B cell (primary cell): ENCODE measurements around the gene LIMK2. TPM values are rescaled to one million over a fixed set of nuclear protein-coding genes. Genes with fewer than 3 reads are reported as not detected.

Experiments
- ATAC-seq: fragments of 200-7000 bp; cut with Tn5 transposase; one replicate; pipeline ENCODE4 v1.10.0; 2021; ENCODE audit warnings: low read depth, mild to moderate bottlenecking, moderate number of reproducible peaks, moderate library complexity
- CTCF ChIA-PET: fragments of 350-600 bp; sonication (Branson Sonifier 250); formaldehyde crosslinking; loops from one replicate; lab custom pipeline; 2021; ENCODE audit warnings: antibody characterized with exemption, inconsistent platforms; lab: Charles Lee
- POLR2A ChIA-PET: fragments of 350-600 bp; sonication (Branson Sonifier 250); formaldehyde crosslinking; loops from one replicate; lab custom pipeline; 2021; ENCODE audit warnings: antibody characterized with exemption; lab: Charles Lee
- DNase-seq: peaks from one replicate; pipeline ENCODE4 v3.0.0; 2013
- H2AFZ ChIP-seq: 2 replicates; pipeline ENCODE4 v1.6.1; 2012; ENCODE audit warnings: mild to moderate bottlenecking, low read depth, low read length; ENCODE audit not compliant: insufficient read depth, poor library complexity, severe bottlenecking
- H3K27ac ChIP-seq, 2 donors: 1 replicate in 1 of 2; 2 replicates in 1 of 2; pipeline ENCODE4 v1.5.1; 2012 to 2013; ENCODE audit warnings: low read length in 2 of 2, mild to moderate bottlenecking in 2 of 2, moderate library complexity in 1 of 2
- H3K27me3 ChIP-seq, 4 experiments: fragments of 200-600 bp in 1 of 4; sonication (generic) in 1 of 4; replicated peaks in 1 of 4; 1 replicate in 2 of 4; 2 replicates in 2 of 4; pipeline versions ENCODE4 v1.6.1 to v1.7.0; 2013 to 2016; ENCODE audit warnings: low read length in 3 of 4, mild to moderate bottlenecking in 2 of 4, mixed read lengths in 1 of 4, moderate library complexity in 1 of 4; ENCODE audit not compliant: insufficient read depth in 4 of 4, control insufficient read depth in 3 of 4; ENCODE audit errors: control extremely low read depth in 1 of 4
- H3K36me3 ChIP-seq, 2 experiments: replicated peaks in 1 of 2; 1 replicate in 1 of 2; 2 replicates in 1 of 2; pipeline versions ENCODE4 v1.6.1 to v1.7.1; 2013; ENCODE audit warnings: low read length in 1 of 2; ENCODE audit not compliant: insufficient read depth in 2 of 2, control insufficient read depth in 1 of 2; ENCODE audit errors: control extremely low read depth in 1 of 2, extremely low read depth in 1 of 2
- H3K4me1 ChIP-seq, 2 donors: fragments of 200-600 bp in 1 of 2; sonication (generic) in 1 of 2; 1 replicate in 1 of 2; 2 replicates in 1 of 2; pipeline versions ENCODE4 v1.5.1 to v1.6.1; 2013 to 2017; ENCODE audit warnings: low read length in 2 of 2; ENCODE audit not compliant: control insufficient read depth in 2 of 2, insufficient read depth in 2 of 2
- H3K4me2 ChIP-seq: replicated peaks from 2 replicates; pipeline ENCODE3; 2012; ENCODE audit warnings: mild to moderate bottlenecking, low read depth, low read length; ENCODE audit not compliant: poor library complexity, severe bottlenecking
- H3K4me3 ChIP-seq, 5 experiments: fragments of 200-600 bp in 1 of 5; sonication (generic) in 1 of 5; 1 replicate in 3 of 5; 2 replicates in 2 of 5; pipeline versions ENCODE4 v1.5.1 to v1.7.0; 2011 to 2016; ENCODE audit warnings: low read length in 4 of 5, mild to moderate bottlenecking in 4 of 5, low read depth in 2 of 5, control low read depth in 1 of 5, moderate library complexity in 1 of 5; ENCODE audit not compliant: insufficient read depth in 1 of 5; ENCODE audit errors: control extremely low read depth in 1 of 5, extremely low read depth in 1 of 5
- H3K79me2 ChIP-seq: fragments of 200-600 bp; sonication (generic); one replicate; pipeline ENCODE4 v1.6.0; 2016; ENCODE audit warnings: low read length; ENCODE audit not compliant: control insufficient read depth, insufficient read depth
- H3K9ac ChIP-seq: fragments of 200-600 bp; sonication (generic); 2 replicates; pipeline ENCODE4 v1.6.1; 2017; ENCODE audit warnings: mild to moderate bottlenecking, low read length, moderate library complexity
- H3K9me3 ChIP-seq, 3 donors: one replicate each; pipeline versions ENCODE4 v1.6.1 to v1.7.1; 2013; ENCODE audit warnings: low read length in 2 of 3; ENCODE audit not compliant: control insufficient read depth in 2 of 3, insufficient read depth in 1 of 3; ENCODE audit errors: control extremely low read depth in 1 of 3
- H4K20me1 ChIP-seq: 2 replicates; pipeline ENCODE4 v1.6.0; 2012; ENCODE audit warnings: mild to moderate bottlenecking, low read length; ENCODE audit not compliant: insufficient read depth, control insufficient read depth, poor library complexity, severe bottlenecking
- H3K27ac Mint-ChIP-seq: one replicate; pipeline ENCODE4 v1.8.0; 2021; ENCODE audit warnings: mixed read lengths
- H3K27me3 Mint-ChIP-seq: one replicate; pipeline ENCODE4 v1.8.0; 2021; ENCODE audit warnings: mixed read lengths
- H3K4me1 Mint-ChIP-seq: one replicate; pipeline ENCODE4 v1.8.0; 2021; ENCODE audit warnings: mixed read lengths
- H3K4me3 Mint-ChIP-seq: one replicate; pipeline ENCODE4 v1.8.0; 2021; ENCODE audit warnings: mixed read lengths
- H3K9me3 Mint-ChIP-seq: one replicate; pipeline ENCODE4 v1.8.0; 2022; ENCODE audit warnings: mixed read lengths; ENCODE audit not compliant: insufficient read depth
- CTCF ChIP-seq: fragments of 200-600 bp; IDR thresholded peaks from one replicate; pipeline ENCODE4 v1.8.0; 2022; ENCODE audit warnings: antibody characterized with exemption, mild to moderate bottlenecking
- EZH2 ChIP-seq: IDR thresholded peaks from 2 replicates; pipeline ENCODE4 v1.6.1; 2012; ENCODE audit warnings: borderline replicate concordance, low read depth, mild to moderate bottlenecking, moderate library complexity, low read length; ENCODE audit not compliant: insufficient read depth, poor library complexity, severe bottlenecking
- WGBS: methylation state at CpG from one replicate; pipeline ENCODE4 v1.1.5; 2013; ENCODE audit warnings: missing lambda C conversion rate; ENCODE audit not compliant: insufficient coverage; 5-methylcytosine and 5-hydroxymethylcytosine counted together
- intact Hi-C: fragments of 100-400 bp; cut with micrococcal nuclease; formaldehyde crosslinking; loops from one replicate; pipeline ENCODE4 v1.10.0; 2022
- polyA plus RNA-seq: library from polyadenylated mRNA; depleted of rRNA; stranded (reverse); fragments of >200 nt; gene quantifications from 2 replicates; pipeline ENCODE4 v1.2.3, GENCODE V29; 2012
- total RNA-seq, 2 donors: library from RNA; stranded (reverse); fragments of 120-200 nt in 1 of 2; gene quantifications; 1 replicate in 1 of 2; 2 replicates in 1 of 2; pipeline versions ENCODE4 v1.2.3 to v1.2.4, GENCODE V29; 2013 to 2022

The LIMK2 gene
- total and polyA plus RNA-seq, 2 donors (not counting 1 experiment from before 2014, with no cell fraction given) = 6.8 to 20.2 TPM

DNA sequence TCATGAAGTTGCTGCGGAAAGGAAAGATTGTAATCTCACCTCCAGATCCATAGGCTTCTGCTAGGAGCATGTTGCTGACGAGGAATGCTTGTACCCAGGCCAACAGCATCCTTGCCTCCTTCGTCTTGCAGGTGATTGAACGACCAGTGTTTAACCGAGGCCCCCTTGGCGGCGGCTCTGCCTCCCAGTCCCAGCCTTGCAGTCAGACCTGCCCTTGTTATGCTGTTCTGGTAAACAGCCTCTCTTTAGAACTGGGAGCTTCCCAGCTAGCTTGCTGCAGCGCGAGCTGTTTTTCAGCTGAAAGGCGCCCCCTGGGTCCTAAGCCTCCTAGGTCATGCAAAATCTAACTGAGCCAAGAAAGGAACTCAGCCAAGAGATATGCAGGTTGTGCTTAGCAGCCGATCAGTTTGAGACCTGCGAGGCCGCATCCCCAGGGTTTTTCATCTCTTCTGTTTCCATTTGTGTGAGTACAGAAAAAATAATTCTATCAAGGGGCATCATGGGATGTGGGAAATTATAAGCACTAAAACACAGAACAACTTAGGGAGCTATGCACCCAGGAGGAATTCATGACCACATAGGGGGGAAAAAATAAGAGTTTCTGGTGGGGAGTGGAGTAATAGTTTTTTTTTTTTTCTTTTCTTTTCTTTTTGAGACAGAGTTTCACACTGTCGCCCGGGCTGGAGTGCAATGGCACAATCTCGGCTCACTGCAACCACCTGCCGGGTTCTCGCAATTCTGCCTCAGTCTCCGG, 80.3 kb downstream of the LIMK2 start, which contains the start of gene PIK3IP1:
TSS of gene PIK3IP1 (minus strand) at position 253 of the 754 bp plus-strand sequence. CDS start at position 109, 144 bp downstream.
- DNase-seq (peak; percentile 88), ATAC-seq (peak; percentile 29)
- peak within 1 kb of the TSS; percentile 72 to 99 (median 95) for H3K4me3 ChIP-seq
- H3K36me3 ChIP-seq = peaks cover 3 to 21% of the 10 kb centered on the region in 2 experiments
- H2AFZ ChIP-seq = no peak within 1 kb of the TSS
- WGBS = 1% methylated on average over 10 of the region's 19 CpGs
- Mint-ChIP-seq H3K27me3 (no peaks in the 10 kb centered on the region), H3K4me3 (peak within 1 kb of the TSS; percentile 97), H3K9me3 (no peaks in the 10 kb centered on the region), H3K27ac (peak within 1 kb of the TSS; percentile 100), H3K4me1 (peaks cover 66% of the 10 kb centered on the region)
- no peaks in the 10 kb centered on the region for H3K27me3 ChIP-seq
- TF ChIP-seq EZH2 (no peak), CTCF (peak; percentile 66)
- H3K9ac ChIP-seq = peak within 1 kb of the TSS; percentile 99
- no peaks in the 10 kb centered on the region for H3K9me3 ChIP-seq
- peaks cover 53 to 60% of the 10 kb centered on the region in 2 donors for H3K4me1 ChIP-seq
- H4K20me1 ChIP-seq = no peaks in the 10 kb centered on the region
- peaks cover 60% of the 10 kb centered on the region for H3K79me2 ChIP-seq
- H3K4me2 ChIP-seq = peak within 1 kb of the TSS; percentile 97
- CTCF ChIA-PET = interaction anchor here (0.7 to 18.7 kb wide), 11 partner anchors 13 to 81 kb away, joined by 3 to 208 read pairs (median 4); partner anchors contain the start of genes LIMK2 and PATZ1
- intact Hi-C loops = loop anchor here (1.0 to 5.0 kb wide), 10 partner anchors 16 to 870 kb away; partner anchors contain the start of genes DEPDC5, DRG1, PES1 and PRR14L
- POLR2A ChIA-PET = interaction anchor here (0.6 to 2.3 kb wide), 13 partner anchors 10 to 452 kb away, joined by 3 to 12 read pairs (median 3); partner anchors contain the start of genes MORC2, PATZ1, RNF185 and TUG1
- peak within 1 kb of the TSS; percentile 99 to 100 for H3K27ac ChIP-seq

DNA sequence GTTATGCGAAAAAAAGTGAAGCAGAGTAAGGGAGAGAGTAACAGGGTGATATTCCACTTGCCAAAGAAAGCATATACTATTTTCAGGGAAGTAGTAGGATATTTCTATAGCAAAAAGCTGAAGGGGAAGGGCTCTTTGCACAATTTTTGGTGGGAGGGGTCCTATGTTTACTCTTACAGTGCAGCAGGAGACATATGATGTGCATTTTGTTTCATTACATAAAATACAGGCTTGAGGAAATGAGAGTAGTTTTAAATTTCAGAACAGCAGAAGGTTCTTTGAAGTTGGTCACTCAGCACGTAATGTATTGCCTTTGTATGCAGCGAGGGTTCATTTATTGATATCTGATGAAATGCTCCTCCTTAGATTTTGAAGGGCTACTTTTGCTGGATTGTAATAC, 83.3 kb downstream of the LIMK2 start:
- Histone ChIP-seq H4K20me1 (no peaks in the 10 kb centered on the region), H3K4me1 (peaks cover 26 to 30% of the 10 kb centered on the region in 2 donors), H3K36me3 (no peaks in the 10 kb centered on the region), H3K9me3 (no peaks in the 10 kb centered on the region), H2AFZ (no peak overlapping the region), H3K4me2 (peak overlapping the region; percentile 5), H3K9ac (no peak overlapping the region), H3K4me3 (no peak overlapping the region), H3K79me2 (peaks cover 36% of the 10 kb centered on the region), H3K27ac (no peak overlapping the region), H3K27me3 (no peaks in the 10 kb centered on the region)
- Mint-ChIP-seq H3K9me3 (no peaks in the 10 kb centered on the region), H3K4me1 (peaks cover 38% of the 10 kb centered on the region), H3K4me3 (no peak overlapping the region), H3K27ac (no peak overlapping the region), H3K27me3 (no peaks in the 10 kb centered on the region)
- DNase-seq = no peak
- ChIA-PET POLR2A (interaction anchor here (0.6 kb wide), 1 partner anchor 660 kb away, joined by 3 read pairs; no protein-coding TSS in a partner anchor), CTCF (interaction anchor here (2.7 to 18.7 kb wide), 2 partner anchors 18 to 22 kb away, joined by 9 to 208 read pairs; no protein-coding TSS in a partner anchor)
- ATAC-seq = no peak
- 0% methylated on average over 1 of the region's 3 CpGs for WGBS
- intact Hi-C loops = no loop called here
- TF ChIP-seq CTCF (no peak), EZH2 (no peak)
